K562 (cell line): ENCODE data around the gene KCNJ13. TPM values are rescaled to one million over a fixed set of nuclear protein-coding genes. Genes with fewer than 3 reads are reported as not detected.

Source experiments
- ATAC-seq: fragments of 200-7000 bp; cut with Tn5 transposase; 3 replicates; pipeline ENCODE4 v1.9.1; 2020; ENCODE audit warnings: moderate library complexity
- BruUV-seq: library from RNA; stranded (reverse); fragments of 400-500 nt; replicated peaks from 2 replicates; lab custom pipeline; 2021; lab: Mats Ljungman, UMichigan
- CTCF ChIA-PET: fragments of 300-600 bp; formaldehyde crosslinking; extraction: SDS; loops from one replicate; lab custom pipeline; 2021; ENCODE audit warnings: low intra/inter-chr PET ratio; lab: Yijun Ruan, JAX
- POLR2A ChIA-PET: fragments of 300-600, 350-650 bp; sonication (Branson Sonifier 250); formaldehyde crosslinking; extraction: SDS; loops from one replicate; lab custom pipeline; 2021; ENCODE audit warnings: antibody characterized with exemption, inconsistent platforms; lab: Yijun Ruan, JAX
- DNase-seq, 4 experiments: peaks; one replicate each; pipeline versions ENCODE4 v3.0.0 to v3.0.0-alpha.2; 2011 to 2018; ENCODE audit warnings: low spot score in 3 of 4, mixed read lengths in 3 of 4; ENCODE audit errors: extremely low read depth in 1 of 4
- FAIRE-seq: peaks from 2 replicates; lab custom pipeline; 2011; peaks lifted over from hg19 to GRCh38; lab: Jason Lieb, UNC
- H2AFZ ChIP-seq: 2 replicates; pipeline ENCODE4 v1.6.0; 2011; ENCODE audit warnings: low read depth, low read length, control low read depth, inconsistent platforms
- H3K27ac ChIP-seq: fragments of 200-600 bp; 3 replicates; pipeline ENCODE4 v1.8.0; 2011; ENCODE audit warnings: low read depth, mild to moderate bottlenecking, control low read depth, inconsistent platforms, low read length, moderate library complexity, mixed read lengths; ENCODE audit errors: extremely low read depth
- H3K27me3 ChIP-seq, 2 experiments: fragments of 300-600 bp in 1 of 2; 2 replicates in 1 of 2; 3 replicates in 1 of 2; pipeline versions ENCODE4 v1.6.0 to v1.8.0; 2011; ENCODE audit warnings: inconsistent platforms in 2 of 2, low read length in 2 of 2, mild to moderate bottlenecking in 1 of 2, mixed read lengths in 1 of 2, moderate library complexity in 1 of 2; ENCODE audit not compliant: control insufficient read depth in 2 of 2, insufficient read depth in 2 of 2
- H3K36me3 ChIP-seq: fragments of 300-600 bp; 3 replicates; pipeline ENCODE4 v1.8.0; 2011; ENCODE audit warnings: mild to moderate bottlenecking, low read length, inconsistent platforms; ENCODE audit not compliant: control insufficient read depth, insufficient read depth
- H3K4me1 ChIP-seq, 2 experiments: fragments of 200-600 bp in 1 of 2; replicated peaks in 1 of 2; 2 replicates in 1 of 2; 3 replicates in 1 of 2; pipeline versions ENCODE4 v1.5.1 to v1.8.0; 2011; ENCODE audit warnings: inconsistent platforms in 2 of 2, low read length in 2 of 2, mild to moderate bottlenecking in 1 of 2, mixed read lengths in 1 of 2, moderate library complexity in 1 of 2; ENCODE audit not compliant: control insufficient read depth in 2 of 2, insufficient read depth in 2 of 2
- H3K4me2 ChIP-seq: 2 replicates; pipeline ENCODE4 v1.6.1; 2011; ENCODE audit warnings: low read length, control low read depth, inconsistent platforms, mixed read lengths; ENCODE audit not compliant: insufficient read depth
- H3K4me3 ChIP-seq: fragments of 200-600 bp; sonication (generic), shearing (Covaris generic); 2 replicates; pipeline ENCODE4 v1.5.1; 2016; ENCODE audit warnings: control low read depth, inconsistent platforms
- H3K79me2 ChIP-seq: fragments of 200-600 bp; 3 replicates; pipeline ENCODE4 v1.8.0; 2011; ENCODE audit warnings: low read length, inconsistent platforms; ENCODE audit not compliant: control insufficient read depth, insufficient read depth
- H3K9ac ChIP-seq, 2 experiments: 2 replicates each; pipeline versions ENCODE4 v1.6.0 to v1.6.1; 2011; ENCODE audit warnings: low read depth in 2 of 2, low read length in 2 of 2, control low read depth in 1 of 2, inconsistent platforms in 1 of 2, mild to moderate bottlenecking in 1 of 2, mixed read lengths in 1 of 2; ENCODE audit not compliant: insufficient read depth in 1 of 2
- H3K9me1 ChIP-seq: one replicate; pipeline ENCODE4 v1.6.0; 2011; ENCODE audit warnings: inconsistent platforms, mild to moderate bottlenecking, low read length, moderate library complexity; ENCODE audit not compliant: control insufficient read depth, insufficient read depth
- H3K9me3 ChIP-seq: replicated peaks from 2 replicates; pipeline ENCODE4 v1.5.1; 2011; ENCODE audit warnings: low read depth, low read length, inconsistent platforms; ENCODE audit not compliant: control insufficient read depth, insufficient read depth
- H4K20me1 ChIP-seq: replicated peaks from 2 replicates; pipeline ENCODE4 v1.6.1; 2011; ENCODE audit warnings: low read length, inconsistent platforms, mixed read lengths; ENCODE audit not compliant: control insufficient read depth, insufficient read depth
- ARNT ChIP-seq, 2 experiments: fragments of 450-650 bp; IDR thresholded peaks; 2 replicates each; pipeline ENCODE4 v1.6.1; 2016; ENCODE audit warnings: mild to moderate bottlenecking in 1 of 2
- GTF3C2 ChIP-seq: IDR thresholded peaks from 3 replicates; pipeline ENCODE4 v1.6.1; 2011; ENCODE audit warnings: borderline replicate concordance, mild to moderate bottlenecking, moderate library complexity; ENCODE audit not compliant: insufficient read length; ENCODE audit errors: extremely low read depth
- HBP1 ChIP-seq: fragments of 450-650 bp; formaldehyde crosslinking; IDR thresholded peaks from 2 replicates; pipeline ENCODE4 v1.4.0; 2022; ENCODE audit warnings: missing genetic modification characterization
- SREBF1 ChIP-seq: fragments of 150-350 bp; IDR thresholded peaks from 2 replicates; pipeline ENCODE4 v1.6.1; 2014; ENCODE audit warnings: antibody characterized with exemption, low read depth, low read length, borderline replicate concordance
- TAF9B ChIP-seq: fragments of 450-650 bp; IDR thresholded peaks from 2 replicates; pipeline ENCODE4 v1.6.1; 2018; ENCODE audit warnings: mild to moderate bottlenecking; ENCODE audit not compliant: partially characterized antibody
- ZNF592 ChIP-seq: fragments of 450-650 bp; IDR thresholded peaks from 2 replicates; pipeline ENCODE4 v1.6.1; 2017; ENCODE audit warnings: antibody characterized with exemption, mild to moderate bottlenecking
- whole genome bisulfite sequencing: fragments of 100-300 bp; shearing (Covaris generic); methylation state at CpG from one replicate; pipeline ENCODE4 v1.1.6; 2016; ENCODE audit warnings: low coverage, mixed read lengths; ENCODE audit not compliant: insufficient coverage; ENCODE audit errors: missing lambda C conversion rate; 5-methylcytosine and 5-hydroxymethylcytosine counted together
- in situ Hi-C: fragments of 300-500 bp; cut with MboI; formaldehyde crosslinking; loops from 4 replicates; pipeline ENCODE4 v1.15.0; 2018; ENCODE audit warnings: inconsistent platforms, mixed read lengths
- intact Hi-C: fragments of 100-400 bp; cut with micrococcal nuclease; formaldehyde crosslinking; loops from 2 replicates; pipeline ENCODE4 v1.14.2; 2022
- polyA plus RNA-seq, 8 experiments: library from polyadenylated mRNA; depleted of rRNA in 4 of 8; stranded (reverse) in 5 of 8; unstranded in 3 of 8; fragments of >200 nt; fragmentation: Nextera tagmentation in 2 of 8; fragmentation: Illumina TruSeq in 1 of 8; extraction: Ambion mirVana in 2 of 8; extraction: Trizol in 1 of 8; gene quantifications; 2 replicates each; pipeline versions ENCODE4 v1.2.1 to v1.2.3, GENCODE V29; 2011 to 2014; ENCODE audit warnings: inconsistent platforms in 1 of 8, missing spikeins in 1 of 8
- total RNA-seq, 7 experiments: library from RNA; depleted of rRNA in 6 of 7; stranded (reverse); fragments of >200 nt in 6 of 7; fragmentation: Illumina TruSeq in 2 of 7; extraction: Trizol in 2 of 7; gene quantifications; 2 replicates each; pipeline versions ENCODE4 v1.2.1 to v1.2.3, GENCODE V29; 2011 to 2021; ENCODE audit warnings: low replicate concordance in 1 of 7

KCNJ13 gene
- total and polyA plus RNA-seq, 9 of the 15 experiments (the other 6 are each of a cell fraction or from before 2014, with no cell fraction given): 0.45 TPM; not detected in 8

GRCh38 chr2:232772531-232772930, 3.8 kb downstream of the KCNJ13 start:
- H3K4me3 ChIP-seq: no peak overlapping the region
- intact Hi-C loops: no loop called here

More at GRCh38 chr2:232772531-232772930, 3.8 kb downstream of the KCNJ13 start:
- FAIRE-seq (no peak), ATAC-seq (no peak), DNase-seq (no peak)
- Histone ChIP-seq H3K27ac (no peak overlapping the region), H3K4me2 (no peak overlapping the region), H3K9ac (no peak overlapping the region), H3K27me3 (no peaks in the 10 kb centered on the region), H3K36me3 (peaks cover 51% of the 10 kb centered on the region), H3K9me3 (no peaks in the 10 kb centered on the region), H3K9me1 (no peaks in the 10 kb centered on the region), H4K20me1 (no peaks in the 10 kb centered on the region), H3K79me2 (no peaks in the 10 kb centered on the region), H3K4me1 (no peaks in the 10 kb centered on the region)
- no TSS peak for BruUV-seq
- 100% methylated on average over 2 of the region's 2 CpGs for WGBS
- ChIA-PET POLR2A (interaction anchor here (1.7 kb wide), 1 partner anchor 14 kb away, joined by 6 read pairs; no protein-coding TSS in a partner anchor), CTCF (interaction anchor here (0.6 kb wide), 1 partner anchor 33 kb away, joined by 6 read pairs; no protein-coding TSS in a partner anchor)
- in situ Hi-C loops: no loop called here
- TF ChIP-seq TAF9B (no peak), ZNF592 (no peak), HBP1 (no peak), SREBF1 (no peak), ARNT (IDR thresholded peaks at IDR 0.05) (no peak), GTF3C2 (no peak)
- TF ChIP-seq, all 486 proteins: peak for 0
- no peak overlapping the region for H2AFZ ChIP-seq
